HG02981 (cell line): ENCODE measurements around the gene CREBBP.

Source experiments
- ATAC-seq: cut with Tn5 transposase; IDR thresholded peaks from one replicate; pipeline ENCODE4 v1.9.1; 2021; ENCODE audit warnings: mild to moderate bottlenecking, moderate library complexity; ENCODE audit not compliant: unreplicated experiment

Gene CREBBP

GRCh38 chr16:3797904-3798811, 82.4 kb downstream of the CREBBP start:
- ATAC-seq: no peak

- no peak for ATAC-seq
These were observed 83.0 kb downstream of the CREBBP start for GRCh38 chr16:3797473-3797872.

- no peak for ATAC-seq
These were observed 87.3 kb downstream of the CREBBP start for GRCh38 chr16:3793161-3793576.

GRCh38 chr16:3792472-3793012, 88.0 kb downstream of the CREBBP start:
- ATAC-seq: no peak

- ATAC-seq: no peak
These were observed 88.8 kb downstream of the CREBBP start for GRCh38 chr16:3791701-3792100.

- no peak for ATAC-seq
These were observed 91.0 kb downstream of the CREBBP start for GRCh38 chr16:3789375-3790099.

- no peak for ATAC-seq
These were observed 91.7 kb downstream of the CREBBP start for GRCh38 chr16:3788711-3789374.

GRCh38 chr16:3787924-3788661, 92.4 kb downstream of the CREBBP start:
- ATAC-seq: peak; percentile 65

DNA sequence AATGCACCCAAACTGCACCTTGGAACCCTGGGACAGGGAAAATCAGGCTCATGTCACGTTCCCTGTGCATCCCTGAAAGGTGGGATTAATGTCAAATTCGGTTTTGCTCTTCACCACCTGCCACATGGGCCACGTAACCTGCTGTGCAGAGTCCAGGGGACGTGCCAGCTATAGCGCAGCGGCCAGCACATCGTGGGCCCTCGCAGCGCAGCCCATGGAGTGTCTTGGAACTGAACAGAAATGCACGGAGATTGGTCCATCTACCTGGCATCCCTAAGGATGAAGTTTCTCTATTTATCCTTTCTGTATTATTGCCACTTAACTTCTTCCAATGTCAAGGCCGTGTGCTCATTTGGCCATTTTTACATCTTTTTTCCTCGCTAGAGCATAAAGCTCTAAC, 95.1 kb downstream of the CREBBP start:
- no peak for ATAC-seq

GRCh38 chr16:3783516-3783915, 97.0 kb downstream of the CREBBP start:
- no peak for ATAC-seq

GRCh38 chr16:3782566-3782965, 97.9 kb downstream of the CREBBP start:
- ATAC-seq: no peak

DNA sequence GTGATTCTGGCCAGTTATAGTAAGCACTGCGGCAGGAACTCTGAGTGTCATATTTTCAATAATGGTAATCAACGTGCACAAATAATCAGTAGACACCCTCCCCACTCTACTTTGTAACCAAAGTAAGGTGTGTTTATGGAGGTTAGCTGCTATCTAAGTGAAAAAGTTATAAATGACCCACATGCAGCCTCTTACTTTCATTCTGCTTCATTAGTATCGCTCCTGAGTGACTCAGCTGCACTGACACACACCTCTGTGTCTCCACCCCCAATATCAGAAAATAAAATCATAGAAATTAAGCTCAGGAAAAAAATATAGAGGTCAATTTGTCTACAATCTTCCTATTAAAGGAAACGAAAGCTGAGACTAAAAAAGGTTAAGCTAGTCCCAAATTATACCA, 99.1 kb downstream of the CREBBP start:
- ATAC-seq: no peak

DNA sequence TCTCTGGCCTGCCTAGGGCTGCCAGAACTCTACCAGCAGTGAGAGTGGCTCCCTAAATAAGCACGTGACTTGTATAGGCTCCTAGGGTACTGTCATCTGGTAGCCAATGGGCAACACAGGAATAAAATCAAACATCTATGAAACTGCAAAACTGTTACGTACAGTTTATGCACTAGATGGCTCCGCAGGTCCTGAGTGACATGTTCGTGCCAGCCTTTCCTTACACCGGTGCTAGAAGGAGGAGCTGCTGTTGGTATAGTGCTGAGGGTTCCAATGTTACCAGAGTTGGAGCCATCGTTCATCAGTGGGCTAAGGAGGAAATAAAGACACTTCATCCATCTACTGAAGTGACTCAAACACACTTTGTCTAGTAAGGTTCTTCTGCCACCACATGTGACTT, 99.9 kb downstream of the CREBBP start:
- ATAC-seq: no peak

GRCh38 chr16:3776316-3776715, 104.2 kb downstream of the CREBBP start:
- no peak for ATAC-seq

- ATAC-seq: no peak
These were observed 105.7 kb downstream of the CREBBP start for GRCh38 chr16:3774819-3775218.

- ATAC-seq: no peak
These were observed 106.3 kb downstream of the CREBBP start for GRCh38 chr16:3774156-3774767.

- ATAC-seq: no peak
These were observed 106.8 kb downstream of the CREBBP start for GRCh38 chr16:3773663-3774062.

DNA sequence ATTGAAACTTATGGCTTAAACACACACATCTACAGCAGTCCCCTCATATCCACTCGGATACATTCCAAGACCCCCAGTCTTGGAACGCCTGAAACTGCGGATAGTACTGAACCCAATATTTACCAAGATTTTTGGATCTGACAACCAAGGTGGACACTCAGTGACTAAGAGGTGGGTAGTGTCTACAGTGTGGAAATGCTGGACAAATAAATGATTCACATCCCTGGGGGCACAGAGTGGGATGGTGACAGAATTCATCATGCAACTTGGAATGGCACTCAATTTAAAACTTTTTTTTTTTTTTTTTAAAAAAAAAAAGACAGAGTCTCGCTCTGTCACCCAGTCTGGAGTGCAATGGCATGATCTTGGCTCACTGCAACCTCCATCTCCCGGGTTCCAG, 109.0 kb downstream of the CREBBP start:
- no peak for ATAC-seq

DNA sequence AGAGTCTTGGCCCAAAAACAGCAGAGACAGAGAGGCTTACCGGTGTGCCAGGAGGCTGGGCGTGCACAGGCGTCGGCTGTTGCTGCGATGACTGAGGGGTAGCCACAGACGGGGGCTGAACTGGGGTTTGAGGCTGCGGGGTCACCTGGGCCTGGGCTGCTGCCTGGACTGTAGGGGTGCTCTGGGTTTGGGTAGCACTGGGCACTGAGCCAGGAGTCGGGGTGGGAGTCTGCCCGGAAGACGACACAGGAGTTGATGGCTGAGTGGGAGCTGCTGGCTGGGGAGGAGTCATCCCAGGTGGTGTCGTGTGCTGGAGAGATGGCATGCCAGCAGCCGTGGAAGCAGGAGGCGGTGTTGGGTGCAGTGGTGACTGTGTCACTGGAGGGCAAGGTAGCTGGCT, 110.0 kb downstream of the CREBBP start:
- ATAC-seq: no peak

GRCh38 chr16:3769942-3770341, 110.6 kb downstream of the CREBBP start:
- no peak for ATAC-seq
